Peyer's patch (tissue), 4 donors: ENCODE data around the gene SSNA1. TPM values are rescaled to one million over a fixed set of nuclear protein-coding genes. Genes with fewer than 3 reads are reported as not detected.

Source experiments
- DNase-seq, 3 donors: peaks; one replicate each; pipeline ENCODE4 v3.0.0-alpha.2; 2017 to 2019
- H3K27ac ChIP-seq, 4 donors: fragments of 200-600 bp; sonication (generic); one replicate each; pipeline ENCODE4 v1.5.1; 2016 to 2019
- H3K27me3 ChIP-seq, 2 donors: fragments of 200-600 bp; sonication (generic); one replicate each; pipeline ENCODE4 v1.5.1; 2019
- H3K36me3 ChIP-seq, 3 donors: fragments of 200-600 bp; sonication (generic); one replicate each; pipeline ENCODE4 v1.5.1; 2016 to 2019
- H3K4me1 ChIP-seq, 4 donors: fragments of 200-600 bp; sonication (generic); one replicate each; pipeline ENCODE4 v1.5.1; 2016 to 2019
- H3K4me3 ChIP-seq, 4 donors: fragments of 200-600 bp; sonication (generic); 1 replicate in 3 of 4; 2 replicates in 1 of 4; pipeline ENCODE4 v1.5.1; 2016 to 2019; ENCODE audit warnings: mild to moderate bottlenecking in 1 of 4
- H3K9me3 ChIP-seq, 4 donors: fragments of 200-600 bp; sonication (generic); one replicate each; pipeline ENCODE4 v1.5.1; 2016 to 2019; ENCODE audit warnings: mild to moderate bottlenecking in 1 of 4
- CTCF ChIP-seq, 6 experiments: fragments of 450-650 bp in 4 of 6; fragments of 200-600 bp in 2 of 6; sonication (generic) in 1 of 6; IDR thresholded peaks; one replicate each; pipeline ENCODE4 v1.5.1; 2017 to 2019; ENCODE audit warnings: antibody characterized with exemption in 6 of 6, mild to moderate bottlenecking in 3 of 6, moderate library complexity in 1 of 6
- POLR2A ChIP-seq, 2 donors: fragments of 450-650 bp; IDR thresholded peaks; one replicate each; pipeline ENCODE4 v1.5.1; 2017; ENCODE audit warnings: antibody characterized with exemption in 2 of 2, mild to moderate bottlenecking in 2 of 2, moderate library complexity in 2 of 2
- total RNA-seq, 4 donors: library from RNA; depleted of rRNA; stranded (reverse); fragments of >200 nt; gene quantifications; one replicate each; pipeline ENCODE4 v1.1.0, GENCODE V29; 2016

Gene SSNA1
- total RNA-seq, 4 donors from 2014 or later, result 58.6 to 82.0 (median 71.6) TPM

GRCh38 chr9:137223078-137223970 is 34.8 kb downstream of the SSNA1 start:
- TF ChIP-seq POLR2A (IDR thresholded peaks at IDR 0.05), result peak; percentile 22 to 71
- TF ChIP-seq CTCF (IDR thresholded peaks at IDR 0.05), result no peak
- H3K36me3 ChIP-seq, result no peaks in the 10 kb centered on the region
- peaks cover 8 to 45% (median 18%) of the 10 kb centered on the region in 4 donors for H3K4me1 ChIP-seq
- peak overlapping the region; percentile 85 to 93 (median 90) for H3K27ac ChIP-seq
- peak overlapping the region; percentile 62 to 84 (median 72) for H3K4me3 ChIP-seq
- H3K27me3 ChIP-seq, result no peaks in the 10 kb centered on the region
- peak; percentile 97 to 99 (median 97) for DNase-seq
- no peaks in the 10 kb centered on the region for H3K9me3 ChIP-seq

- peaks cover 8 to 54% (median 19%) of the 10 kb centered on the region in 4 donors for H3K4me1 ChIP-seq
- H3K36me3 ChIP-seq, result no peaks in the 10 kb centered on the region
- no peak for TF ChIP-seq POLR2A (IDR thresholded peaks at IDR 0.05)
- no peak for TF ChIP-seq CTCF (IDR thresholded peaks at IDR 0.05)
- DNase-seq, result peak in 2 of 3 donors; percentile 68 to 70
- H3K27ac ChIP-seq, result peak within 1 kb of the TSS; percentile 85 to 93 (median 90)
- H3K4me3 ChIP-seq, result peak within 1 kb of the TSS; percentile 62 to 84 (median 72)
- H3K9me3 ChIP-seq, result no peaks in the 10 kb centered on the region
- H3K27me3 ChIP-seq, result no peaks in the 10 kb centered on the region
These were observed 36.6 kb downstream of the SSNA1 start, which contains the start of gene CYSRT1 for GRCh38 chr9:137224830-137225694. Gene CYSRT1 (plus strand): TSS chr9:137225174. CDS start chr9:137225622, 448 bp downstream.

GRCh38 chr9:137225699-137226331 is 37.3 kb downstream of the SSNA1 start:
- Histone ChIP-seq H3K4me1 (peaks cover 8 to 62% (median 19%) of the 10 kb centered on the region in 4 donors), H3K27me3 (no peaks in the 10 kb centered on the region)

GRCh38 chr9:137226338-137227053 is 38.0 kb downstream of the SSNA1 start:
- H3K36me3 ChIP-seq, result no peaks in the 10 kb centered on the region
- no peak overlapping the region for H3K4me3 ChIP-seq
- no peak for TF ChIP-seq POLR2A (IDR thresholded peaks at IDR 0.05)
- TF ChIP-seq CTCF (IDR thresholded peaks at IDR 0.05), result no peak
- peaks cover 8 to 64% (median 18%) of the 10 kb centered on the region in 4 donors for H3K4me1 ChIP-seq
- H3K27ac ChIP-seq, result peak overlapping the region in 1 of 4 donors; percentile 40
- H3K27me3 ChIP-seq, result no peaks in the 10 kb centered on the region
- DNase-seq, result no peak
- no peaks in the 10 kb centered on the region for H3K9me3 ChIP-seq

More at GRCh38 chr9:137225699-137226331, 37.3 kb downstream of the SSNA1 start:
- Histone ChIP-seq H3K9me3 (no peaks in the 10 kb centered on the region), H3K36me3 (no peaks in the 10 kb centered on the region), H3K4me3 (no peak overlapping the region), H3K27ac (no peak overlapping the region)
- TF ChIP-seq POLR2A (IDR thresholded peaks at IDR 0.05), result no peak
- no peak for TF ChIP-seq CTCF (IDR thresholded peaks at IDR 0.05)
- peak in 1 of 3 donors; percentile 46 for DNase-seq
